HepG2 (cell line): Measurements from ENCODE around the gene DHRS4L2. TPM values are rescaled to one million over a fixed set of nuclear protein-coding genes. Genes with fewer than 3 reads are reported as not detected.

Experiments
- CREB1 ChIP-seq, 2 experiments: fragments of 450-650 bp in 1 of 2; IDR thresholded peaks; 2 replicates each; pipeline ENCODE4 v1.6.1; 2016 to 2017; ENCODE audit warnings: control low read depth in 1 of 2, mild to moderate bottlenecking in 1 of 2, missing compliant biosample characterization in 1 of 2, missing genetic modification characterization in 1 of 2
- HNRNPUL1 ChIP-seq: fragments of 200-400 bp; formaldehyde crosslinking; IDR thresholded peaks from 2 replicates; pipeline ENCODE4 v1.6.1; 2017; ENCODE audit warnings: low read depth, mild to moderate bottlenecking, low read length, moderate library complexity
- MAZ ChIP-seq, 2 experiments: sonication (generic) in 1 of 2; formaldehyde crosslinking in 1 of 2; IDR thresholded peaks; 2 replicates each; pipeline versions ENCODE4 v1.5.0 to v1.6.1; 2012 to 2020; ENCODE audit warnings: low read depth in 2 of 2, mild to moderate bottlenecking in 2 of 2, borderline replicate concordance in 1 of 2, improper control_type of control experiment in 1 of 2, low read length in 1 of 2, missing genetic modification reagents in 1 of 2, moderate library complexity in 1 of 2
- NR1H2 ChIP-seq: sonication (generic); formaldehyde crosslinking; IDR thresholded peaks from 2 replicates; pipeline ENCODE4 v1.8.1; 2022; ENCODE audit warnings: low read depth, missing genetic modification reagents, borderline replicate concordance
- RCOR2 ChIP-seq: IDR thresholded peaks from 2 replicates; pipeline ENCODE4 v1.6.1; 2016; ENCODE audit warnings: missing biosample characterization, missing genetic modification reagents
- REL ChIP-seq: sonication (generic); formaldehyde crosslinking; conservative IDR thresholded peaks from 2 replicates; pipeline ENCODE4 v1.8.0; 2022; ENCODE audit warnings: mild to moderate bottlenecking, missing genetic modification reagents, moderate library complexity
- STAT6 ChIP-seq: sonication (generic); formaldehyde crosslinking; IDR thresholded peaks from 2 replicates; pipeline ENCODE4 v1.4.0; 2020; ENCODE audit warnings: missing genetic modification reagents, mild to moderate bottlenecking, borderline replicate concordance
- TBX3 ChIP-seq: fragments of 450-650 bp; IDR thresholded peaks from 2 replicates; pipeline ENCODE4 v1.6.1; 2017; ENCODE audit warnings: antibody characterized with exemption, mild to moderate bottlenecking, inconsistent platforms, borderline replicate concordance
- THAP7 ChIP-seq: sonication (generic); formaldehyde crosslinking; IDR thresholded peaks from 2 replicates; pipeline ENCODE4 v1.8.1; 2023; ENCODE audit warnings: mild to moderate bottlenecking, missing genetic modification reagents
- USF2 ChIP-seq, 2 experiments: sonication (generic) in 1 of 2; formaldehyde crosslinking in 1 of 2; IDR thresholded peaks; 2 replicates each; pipeline versions ENCODE4 v1.5.1 to v1.6.1; 2011 to 2020; ENCODE audit warnings: borderline replicate concordance in 1 of 2, low read depth in 1 of 2, low read length in 1 of 2, mild to moderate bottlenecking in 1 of 2, missing genetic modification reagents in 1 of 2, moderate library complexity in 1 of 2
- ZKSCAN1 ChIP-seq: fragments of 150-350 bp; IDR thresholded peaks from 2 replicates; pipeline ENCODE4 v1.6.1; 2014; ENCODE audit warnings: low read length
- ZNF276 ChIP-seq: sonication (generic); formaldehyde crosslinking; IDR thresholded peaks from 2 replicates; pipeline ENCODE4 v1.4.0; 2020; ENCODE audit warnings: mild to moderate bottlenecking, low read depth, missing genetic modification reagents
- ZNF552 ChIP-seq: sonication (generic); formaldehyde crosslinking; IDR thresholded peaks from 2 replicates; pipeline ENCODE4 v1.9.0; 2022; ENCODE audit warnings: missing genetic modification reagents, mild to moderate bottlenecking, borderline replicate concordance
- ZNF678 ChIP-seq: sonication (generic); formaldehyde crosslinking; IDR thresholded peaks from 2 replicates; pipeline ENCODE4 v1.4.0; 2020; ENCODE audit warnings: mild to moderate bottlenecking, missing genetic modification reagents
- ZSCAN12 ChIP-seq: sonication (generic); formaldehyde crosslinking; IDR thresholded peaks from 2 replicates; pipeline ENCODE4 v1.9.0; 2021; ENCODE audit warnings: mild to moderate bottlenecking, missing genetic modification reagents
- polyA plus RNA-seq, 8 experiments: library from polyadenylated mRNA; depleted of rRNA in 3 of 8; stranded (reverse) in 7 of 8; unstranded in 1 of 8; fragments of >200 nt; fragmentation: Illumina TruSeq in 4 of 8; extraction: Trizol in 4 of 8; gene quantifications; 2 replicates each; pipeline versions ENCODE4 v1.2.1 to v1.2.3, GENCODE V29; 2011 to 2016; ENCODE audit warnings: low read depth in 4 of 8, missing spikeins in 1 of 8, mixed read lengths in 1 of 8; ENCODE audit not compliant: insufficient read depth in 1 of 8
- total RNA-seq, 5 experiments: library from RNA; depleted of rRNA; stranded (reverse); fragments of >200 nt; fragmentation: Illumina TruSeq; extraction: Trizol; gene quantifications; 2 replicates each; pipeline ENCODE4 v1.2.3, GENCODE V29; 2016; ENCODE audit warnings: low read depth in 1 of 5
- TF ChIP-seq, protein P1 (sequence below): fragments of 450-650 bp; IDR thresholded peaks from 2 replicates; pipeline ENCODE4 v1.6.1; 2016
- TF ChIP-seq, protein P2 (sequence below): sonication (generic); formaldehyde crosslinking; IDR thresholded peaks from 2 replicates; pipeline ENCODE4 v1.5.0; 2020; ENCODE audit warnings: missing genetic modification reagents

Gene DHRS4L2
- total and polyA plus RNA-seq, 2 of the 13 experiments (the other 11 are each of a cell fraction or from before 2014, with no cell fraction given) = 24.7 to 38.2 TPM

- no peak for TF ChIP-seq ZNF276 (CRISPR knock-in tag)
- TF ChIP-seq ZNF678 (CRISPR knock-in tag) = no peak
- TF ChIP-seq MAZ (IDR thresholded peaks at IDR 0.05; ENCODE audit: borderline replicate concordance, low read depth, low read length) = no peak
- TF ChIP-seq MAZ (CRISPR knock-in tag; IDR thresholded peaks at IDR 0.05; ENCODE audit: low read depth) = no peak
- TF ChIP-seq ZKSCAN1 = no peak
- no peak for TF ChIP-seq CREB1 (IDR thresholded peaks at IDR 0.05)
- no peak for TF ChIP-seq CREB1 (CRISPR knock-in tag; IDR thresholded peaks at IDR 0.05)
- no peak for TF ChIP-seq TBX3
- TF ChIP-seq, protein P1, sequence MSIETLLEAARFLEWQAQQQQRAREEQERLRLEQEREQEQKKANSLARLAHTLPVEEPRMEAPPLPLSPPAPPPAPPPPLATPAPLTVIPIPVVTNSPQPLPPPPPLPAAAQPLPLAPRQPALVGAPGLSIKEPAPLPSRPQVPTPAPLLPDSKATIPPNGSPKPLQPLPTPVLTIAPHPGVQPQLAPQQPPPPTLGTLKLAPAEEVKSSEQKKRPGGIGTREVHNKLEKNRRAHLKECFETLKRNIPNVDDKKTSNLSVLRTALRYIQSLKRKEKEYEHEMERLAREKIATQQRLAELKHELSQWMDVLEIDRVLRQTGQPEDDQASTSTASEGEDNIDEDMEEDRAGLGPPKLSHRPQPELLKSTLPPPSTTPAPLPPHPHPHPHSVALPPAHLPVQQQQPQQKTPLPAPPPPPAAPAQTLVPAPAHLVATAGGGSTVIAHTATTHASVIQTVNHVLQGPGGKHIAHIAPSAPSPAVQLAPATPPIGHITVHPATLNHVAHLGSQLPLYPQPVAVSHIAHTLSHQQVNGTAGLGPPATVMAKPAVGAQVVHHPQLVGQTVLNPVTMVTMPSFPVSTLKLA = no peak
- no peak for TF ChIP-seq THAP7 (CRISPR knock-in tag)
- peak; percentile 89 for TF ChIP-seq HNRNPUL1
- TF ChIP-seq ZSCAN12 = no peak
- TF ChIP-seq NR1H2 = no peak
- TF ChIP-seq STAT6 (CRISPR knock-in tag) = no peak
- TF ChIP-seq, protein P2, sequence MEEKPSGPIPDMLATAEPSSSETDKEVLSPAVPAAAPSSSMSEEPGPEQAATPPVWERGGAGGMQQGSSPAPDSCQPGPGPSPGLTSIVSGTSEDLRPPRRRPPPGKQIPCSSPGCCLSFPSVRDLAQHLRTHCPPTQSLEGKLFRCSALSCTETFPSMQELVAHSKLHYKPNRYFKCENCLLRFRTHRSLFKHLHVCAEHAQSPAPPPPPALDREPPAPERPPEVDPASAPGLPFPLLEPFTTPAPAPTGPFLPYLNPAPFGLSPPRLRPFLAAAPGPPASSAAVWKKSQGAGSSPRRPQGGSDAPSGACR (CRISPR knock-in tag) = peak; percentile 66; the same call in 1 of the 2 replicates
- no peak for TF ChIP-seq REL (CRISPR knock-in tag)
- 0 out of 2 replicates have a peak, but pooled peaks have one; percentile 23 for TF ChIP-seq RCOR2 (CRISPR knock-in tag)
- 0 out of 2 replicates have a peak, but pooled peaks have one; percentile 28 for TF ChIP-seq ZNF552 (CRISPR knock-in tag)
- no peak for TF ChIP-seq USF2 (IDR thresholded peaks at IDR 0.05; ENCODE audit: low read depth, low read length)
- TF ChIP-seq USF2 (CRISPR knock-in tag; IDR thresholded peaks at IDR 0.05; ENCODE audit: borderline replicate concordance) = no peak
These were observed 49.0 kb upstream of the DHRS4L2 start (continued) for GRCh38 chr14:23939607-23940326.
